Inflammatory macrophage treated with lipopolysaccharide for 1 hour (primary cell): ENCODE results near the gene SOX8.

Source experiments
- DNase-seq, 2 donors: peaks; one replicate each; pipeline ENCODE4 v3.0.0-alpha.2; 2020 to 2022

The SOX8 gene

DNA sequence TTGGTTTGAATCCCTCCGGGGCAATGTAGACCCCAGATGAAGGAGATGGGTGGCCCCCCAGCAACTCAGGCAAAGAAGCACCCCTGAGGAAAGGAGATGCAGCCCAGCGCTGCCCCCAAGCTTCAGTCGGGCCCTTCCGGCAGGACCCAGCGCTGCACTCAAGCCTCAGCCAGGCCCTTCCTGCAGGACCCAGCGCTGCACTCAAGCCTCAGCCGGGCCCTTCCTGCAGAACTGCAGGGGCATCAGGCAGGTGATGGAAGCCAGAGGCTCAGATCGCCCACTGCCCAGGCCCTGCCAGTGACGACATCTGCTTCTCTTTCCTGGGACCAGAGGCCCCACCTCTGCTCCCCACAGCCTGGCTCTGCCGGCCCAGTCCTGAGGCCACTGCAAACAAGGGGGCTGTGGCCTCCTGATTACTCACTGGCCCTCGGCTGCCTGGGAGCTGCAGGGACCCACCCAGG, 7.8 kb downstream of the SOX8 start:
- no peak for DNase-seq

DNA sequence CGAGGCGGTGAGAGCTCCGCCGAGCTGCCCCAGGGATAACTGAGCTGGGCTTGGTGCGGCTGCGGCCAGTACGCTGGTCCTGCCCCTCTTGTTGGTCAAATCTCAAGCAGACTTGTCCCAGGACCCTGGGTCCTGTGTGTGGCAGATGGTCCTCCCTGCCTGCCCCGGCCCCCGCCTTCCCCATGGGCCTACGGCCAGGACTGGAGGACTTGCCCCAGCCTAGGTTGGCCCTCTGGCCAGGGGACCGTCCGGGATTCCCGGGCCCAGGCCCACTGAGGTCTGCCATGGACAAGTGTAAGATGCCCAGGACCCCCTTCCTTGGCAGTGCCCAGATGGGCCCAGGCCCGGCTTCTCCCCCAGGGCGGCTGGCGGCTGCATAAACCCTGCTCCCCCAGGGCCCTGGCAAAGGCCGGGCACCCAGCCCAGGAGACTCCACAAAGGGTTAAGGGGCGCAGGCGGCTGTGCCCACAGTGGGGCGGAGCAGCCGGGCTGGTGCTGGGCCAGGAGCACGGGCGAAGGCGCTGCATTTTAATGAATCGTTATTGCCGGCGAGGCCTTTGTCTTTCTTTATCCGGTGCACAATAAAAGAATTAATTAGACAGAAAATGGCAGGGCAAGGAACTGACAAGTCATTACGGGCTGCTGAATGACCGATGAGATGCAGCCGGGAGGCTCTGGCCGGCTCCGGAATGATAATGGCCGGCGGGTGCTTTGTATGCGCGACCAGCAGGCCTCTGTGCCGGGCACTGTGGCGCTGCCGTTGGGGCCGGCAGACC, 9.1 kb downstream of the SOX8 start:
- DNase-seq: no peak

DNA sequence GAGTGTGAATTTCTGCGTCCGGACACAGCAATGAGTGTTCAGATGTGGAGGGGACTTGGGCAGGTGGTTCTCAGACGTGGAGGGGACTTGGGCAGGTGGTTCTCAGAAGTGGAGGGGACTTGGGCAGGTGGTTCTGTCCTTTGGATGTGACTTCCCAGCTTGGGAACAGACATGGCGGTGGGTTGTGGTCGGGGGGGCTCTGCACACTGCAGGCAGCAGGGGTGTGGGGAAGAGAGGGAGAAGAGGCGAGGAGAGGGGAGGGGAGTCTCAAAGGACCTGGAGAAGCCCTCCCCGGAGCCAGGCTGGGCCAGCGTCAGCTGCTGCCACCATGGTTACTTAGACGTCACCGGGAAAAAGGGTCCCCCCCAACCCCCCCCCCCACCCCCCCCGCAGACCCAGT, 9.8 kb downstream of the SOX8 start:
- no peak for DNase-seq

DNA sequence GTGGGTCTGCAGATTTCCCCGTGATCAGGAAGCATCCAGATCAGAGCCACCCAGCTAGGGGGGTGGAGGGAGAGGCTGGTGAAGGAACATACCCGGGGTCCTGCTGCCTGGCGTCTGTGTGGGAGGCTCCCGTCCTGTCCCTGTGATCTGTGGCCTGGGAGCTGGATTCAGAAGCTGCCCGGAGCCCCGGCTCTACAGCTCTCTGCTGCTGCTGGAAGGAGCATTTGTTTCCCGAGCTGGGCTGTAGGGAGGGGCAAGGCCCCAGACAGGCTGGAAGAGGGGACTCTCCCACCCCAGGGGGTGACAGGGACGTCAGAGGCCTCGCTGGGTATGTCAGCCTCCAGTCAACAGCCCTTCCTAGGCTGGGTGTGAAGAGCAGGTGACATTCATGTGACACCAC, 10.2 kb downstream of the SOX8 start:
- DNase-seq: no peak

DNA sequence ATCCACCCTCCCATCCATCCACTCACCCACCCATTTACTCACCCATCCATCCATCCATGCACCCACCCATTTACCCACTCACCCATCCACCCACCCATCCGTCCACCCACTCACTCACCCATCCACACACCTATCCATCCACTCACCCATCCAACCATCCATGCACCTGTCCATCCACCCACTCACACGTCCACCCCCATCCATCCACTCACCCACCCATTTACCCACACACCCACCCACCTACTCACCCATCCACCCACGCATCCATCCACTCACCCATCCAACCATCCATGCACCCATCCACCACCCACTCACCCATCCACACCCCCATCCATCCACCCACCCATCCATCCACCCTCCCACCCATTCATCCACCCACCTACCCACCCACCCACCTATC, 12.2 kb downstream of the SOX8 start:
- no peak for DNase-seq

DNA sequence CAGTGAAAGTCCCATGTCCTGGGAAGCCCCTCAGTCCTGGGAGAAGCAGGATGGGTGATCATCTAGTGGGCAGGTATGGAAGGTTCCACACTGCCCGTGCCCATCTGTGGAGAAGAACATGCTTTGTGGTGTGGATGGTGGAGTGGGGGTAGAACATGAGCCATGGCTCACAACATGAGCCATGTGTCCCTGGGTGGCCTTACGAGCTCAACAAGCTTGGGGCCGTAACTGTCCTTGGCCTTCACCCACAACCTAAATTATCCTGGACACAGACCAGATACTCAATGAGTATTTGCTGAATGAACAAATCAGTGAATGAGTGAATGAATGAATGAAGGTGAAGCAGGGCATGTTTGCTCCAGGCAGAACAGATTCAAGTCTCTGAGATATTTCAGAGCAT, 13.5 kb downstream of the SOX8 start:
- no peak for DNase-seq

DNA sequence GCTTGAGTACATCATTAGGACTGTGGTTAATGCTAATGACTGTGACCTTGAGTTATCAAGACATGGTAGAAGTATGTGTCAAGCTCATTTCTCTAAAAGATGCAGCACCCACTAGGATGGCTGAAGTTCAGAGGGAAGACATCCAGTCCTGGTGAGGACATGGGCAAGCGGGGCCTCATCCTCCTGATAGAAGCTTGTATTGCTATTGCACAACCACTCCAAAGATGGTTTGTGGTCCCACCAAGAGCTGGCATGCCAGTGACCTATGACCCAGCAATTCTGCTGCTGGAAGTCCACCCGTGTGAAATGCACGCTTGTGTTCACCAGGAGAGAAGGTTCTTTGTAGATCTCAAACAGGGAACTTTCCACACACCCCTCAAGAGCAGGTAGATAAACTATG, 14.2 kb downstream of the SOX8 start:
- DNase-seq: no peak

DNA sequence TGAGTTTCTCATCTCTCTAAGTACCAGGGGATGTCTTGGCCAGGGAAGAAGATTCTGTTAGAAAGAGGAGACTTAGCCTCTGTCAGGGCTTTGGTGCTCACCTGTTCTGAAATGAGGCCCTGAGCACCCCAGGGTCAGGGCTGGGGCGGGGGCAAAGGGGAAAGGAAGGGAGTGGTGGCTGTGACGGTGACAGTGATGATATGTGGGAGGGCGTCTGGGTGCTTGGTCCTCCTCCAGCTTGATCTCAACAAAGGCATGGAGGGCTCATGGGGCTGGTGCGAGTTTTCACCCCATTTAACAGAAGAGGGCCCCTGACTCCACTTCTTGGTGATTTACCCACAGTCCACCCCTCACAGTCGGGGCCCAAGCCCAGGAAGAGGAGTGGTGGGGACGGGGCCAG, 15.1 kb downstream of the SOX8 start:
- no peak for DNase-seq

DNA sequence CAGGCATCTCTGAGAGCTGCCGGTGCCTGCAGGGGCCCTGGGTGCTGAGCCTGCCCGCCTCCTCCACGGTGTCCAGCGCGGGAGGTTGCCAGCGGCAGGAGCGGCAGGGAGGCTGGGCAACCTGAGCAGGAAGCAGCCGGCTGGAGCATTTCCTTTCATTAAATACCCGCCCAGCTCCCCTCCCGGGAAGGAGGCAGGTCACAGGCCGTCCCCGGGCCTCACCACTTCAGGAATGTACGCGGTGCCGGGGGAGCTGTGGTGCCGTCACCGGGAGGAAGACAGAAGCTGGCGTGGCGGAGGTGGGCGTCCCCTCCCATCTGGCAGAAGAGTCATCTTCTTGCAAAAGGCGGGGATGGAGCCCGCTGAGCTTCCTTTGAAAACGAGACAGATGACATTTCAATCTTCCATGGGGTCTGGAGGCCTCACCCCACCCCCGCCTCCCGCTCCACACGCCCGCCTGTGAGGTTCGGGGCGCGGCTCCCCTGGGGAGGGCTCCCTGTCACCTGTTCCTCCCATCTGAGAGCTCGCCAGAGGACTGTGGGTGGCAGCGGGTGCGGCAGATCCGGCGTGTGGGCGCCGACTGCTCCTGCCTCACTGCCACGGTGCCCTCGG, 16.0 kb downstream of the SOX8 start:
- peak; percentile 30 to 36 for DNase-seq

DNA sequence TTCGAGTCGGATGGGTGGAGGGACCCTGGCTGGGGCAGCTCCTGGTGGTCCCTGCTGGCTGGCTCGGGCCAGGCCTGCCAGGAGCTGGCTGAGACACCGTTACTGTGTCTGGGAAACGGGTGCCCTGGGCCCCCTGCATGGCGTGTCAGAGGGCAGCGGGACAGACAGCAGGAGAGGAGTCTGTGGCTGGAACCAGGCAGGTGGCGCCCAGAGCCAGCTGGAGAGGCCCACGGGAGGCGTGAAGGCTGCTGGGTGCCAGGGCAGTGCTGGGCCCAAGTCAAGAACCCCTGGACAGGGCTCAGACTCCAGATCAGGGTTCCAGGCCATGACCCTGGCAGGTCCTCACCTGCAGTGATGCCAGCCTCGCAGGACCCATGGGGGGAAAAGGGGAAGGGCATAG, 16.6 kb downstream of the SOX8 start:
- no peak for DNase-seq

DNA sequence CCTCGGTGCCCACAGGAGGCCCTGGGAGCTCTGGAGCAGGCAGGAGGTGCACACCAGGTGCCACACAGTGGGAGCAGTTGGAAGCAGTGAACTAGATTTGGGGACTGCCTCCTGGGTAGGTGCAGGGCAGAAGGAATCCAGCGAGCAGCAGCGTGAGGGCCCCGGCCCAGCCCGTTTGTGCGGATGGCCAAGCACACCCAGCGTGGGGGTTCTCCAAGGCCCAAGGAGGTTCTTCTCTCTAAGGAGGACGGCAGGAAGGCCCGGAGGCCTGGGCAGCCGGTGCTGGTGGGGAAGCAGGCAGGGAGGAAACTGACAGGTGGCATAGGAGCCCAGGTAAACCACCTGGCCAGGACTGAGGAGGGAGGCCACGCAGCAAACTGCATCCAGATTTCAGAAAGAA, 17.0 kb downstream of the SOX8 start:
- no peak for DNase-seq

DNA sequence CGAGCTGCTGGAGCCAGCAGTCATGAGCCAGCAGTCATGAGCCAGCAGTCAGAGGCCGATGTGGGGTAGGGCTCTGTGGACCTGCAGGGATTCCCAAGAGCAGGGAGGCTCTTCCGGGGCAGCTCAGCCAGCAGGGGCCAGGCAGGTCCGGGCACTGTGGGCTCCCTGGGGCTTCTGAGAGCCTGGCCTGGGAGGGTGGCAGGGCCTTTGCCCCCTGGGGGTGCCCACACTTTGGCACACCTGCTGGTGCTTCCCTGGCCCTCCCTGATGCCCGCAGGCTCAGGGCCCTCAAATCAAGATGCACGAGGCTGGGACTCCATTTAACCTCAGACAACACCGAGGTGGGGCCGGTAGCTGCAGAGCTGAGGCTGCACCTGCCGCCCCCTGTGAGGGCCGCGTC, 18.1 kb downstream of the SOX8 start:
- DNase-seq: no peak

DNA sequence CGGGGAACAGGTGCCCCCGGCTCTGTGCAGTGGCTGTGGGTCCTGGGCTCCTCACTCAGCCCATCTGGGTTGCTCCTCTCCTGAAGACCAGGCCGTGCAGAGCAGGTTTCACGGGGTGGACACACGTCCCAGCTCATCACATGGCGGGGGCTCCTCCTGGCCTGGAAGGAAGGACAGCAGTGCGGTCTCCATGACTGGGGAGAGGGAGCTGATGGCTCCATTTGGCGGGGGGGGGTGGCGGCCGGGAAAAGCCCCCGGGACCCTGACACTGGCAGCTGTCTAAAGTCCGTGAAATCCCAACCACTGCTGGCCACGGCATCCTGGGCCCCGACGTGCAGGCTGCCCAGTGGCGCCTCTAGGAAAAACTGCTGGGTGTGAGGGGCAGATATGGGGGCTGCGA, 19.0 kb downstream of the SOX8 start:
- no peak for DNase-seq

DNA sequence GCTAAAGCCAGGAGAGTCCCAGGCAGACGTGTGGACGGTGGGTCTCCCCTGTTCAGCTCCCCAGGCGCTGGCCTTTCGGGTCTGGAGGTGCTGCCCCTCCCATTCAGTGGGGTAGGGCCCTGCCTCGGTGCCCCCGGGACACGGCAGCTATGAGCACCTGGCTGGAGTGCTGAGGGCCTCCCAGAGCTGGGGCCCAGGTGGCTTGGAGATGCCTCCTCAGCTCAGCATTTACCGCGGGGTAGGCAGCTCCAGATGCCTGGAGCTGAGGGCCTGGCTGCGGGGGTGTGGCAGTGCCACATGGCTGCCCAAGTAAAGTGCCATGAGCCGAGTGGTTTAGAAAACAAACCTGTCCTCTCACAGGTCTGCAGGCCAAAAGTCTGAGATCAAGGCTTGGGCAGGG, 19.5 kb downstream of the SOX8 start:
- DNase-seq: no peak

DNA sequence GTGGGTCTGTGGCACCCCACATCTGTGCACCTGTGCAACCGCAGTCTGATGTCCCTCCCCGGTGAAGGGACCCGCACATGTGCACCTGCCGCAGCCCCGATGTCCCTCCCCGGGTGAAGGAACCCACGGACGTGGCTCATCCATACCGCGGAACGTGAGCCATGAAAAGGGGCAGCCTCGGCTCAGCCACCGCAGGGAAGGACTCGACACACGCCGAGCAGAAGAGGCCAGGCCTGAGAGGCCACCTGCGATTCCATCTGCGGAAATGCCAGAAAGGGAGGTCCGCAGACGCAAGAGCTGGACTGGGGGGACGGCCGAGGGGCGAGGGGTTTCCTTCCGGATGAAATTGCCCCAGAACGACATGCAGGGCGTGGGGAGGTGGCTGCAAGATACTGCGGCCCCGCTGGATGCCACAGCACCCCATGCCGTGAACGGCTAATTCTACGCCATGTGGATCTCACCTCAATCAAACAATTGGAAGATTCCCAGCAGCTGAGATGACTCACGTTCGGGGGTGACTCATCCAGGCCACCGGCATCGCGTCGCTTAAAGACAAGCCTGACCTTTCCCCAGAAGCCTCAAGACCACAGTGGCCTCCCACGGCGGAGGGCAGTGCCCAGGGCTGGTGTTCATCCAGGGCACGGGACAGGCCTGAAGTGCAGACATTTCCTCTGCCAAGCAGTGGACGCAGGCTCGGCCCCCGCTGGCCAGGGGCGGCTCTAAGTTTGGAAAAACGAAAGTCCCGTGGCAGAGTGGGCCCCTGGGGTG, 21.0 kb downstream of the SOX8 start:
- DNase-seq: peak in 1 of 2 donors; percentile 29

DNA sequence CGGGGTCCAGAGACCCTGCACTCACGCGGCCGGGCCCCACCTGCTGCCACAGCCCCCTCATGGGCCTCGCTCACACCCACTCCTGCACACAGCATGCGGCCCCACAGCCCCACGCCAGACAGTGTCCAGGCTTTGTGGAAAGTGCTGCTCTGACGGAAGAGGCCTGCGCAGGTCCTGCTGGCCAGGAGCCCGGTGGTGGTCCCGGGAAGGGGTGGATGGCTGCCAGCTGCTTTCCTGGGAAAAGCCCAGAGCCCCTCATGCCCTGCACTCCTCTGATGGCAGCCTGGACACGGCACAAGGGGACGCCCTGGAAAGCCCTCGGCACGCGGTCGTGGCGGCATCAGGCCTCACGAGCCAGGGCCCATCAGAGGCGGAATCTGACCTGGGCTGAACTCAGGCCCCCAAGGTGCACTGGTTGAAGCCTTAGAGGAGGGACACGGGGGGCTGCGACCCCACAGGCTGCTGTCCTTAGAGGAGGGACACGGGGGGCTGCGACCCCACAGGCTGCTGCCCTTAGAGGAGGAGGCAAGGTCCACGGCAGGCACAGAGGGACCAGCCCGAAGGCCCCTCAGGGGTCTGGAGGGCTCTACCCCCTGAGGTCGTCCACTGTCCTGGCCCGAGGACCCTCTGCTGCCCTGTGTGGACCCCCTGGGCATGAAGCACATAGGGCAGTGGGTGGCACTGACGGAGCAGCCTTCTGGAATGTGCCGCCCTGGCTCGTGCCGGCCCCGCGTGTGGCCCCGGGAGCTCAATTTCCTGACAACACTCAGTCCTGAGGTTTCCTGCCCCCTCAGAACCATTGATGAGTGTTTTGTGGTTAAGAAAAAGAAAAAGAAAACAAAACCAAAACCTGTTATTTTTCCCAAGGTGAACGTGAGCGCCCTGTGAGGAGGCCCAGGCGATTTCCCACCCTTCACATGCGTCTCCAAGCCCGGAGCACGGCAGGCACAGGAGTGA, 22.1 kb downstream of the SOX8 start:
- DNase-seq: no peak

DNA sequence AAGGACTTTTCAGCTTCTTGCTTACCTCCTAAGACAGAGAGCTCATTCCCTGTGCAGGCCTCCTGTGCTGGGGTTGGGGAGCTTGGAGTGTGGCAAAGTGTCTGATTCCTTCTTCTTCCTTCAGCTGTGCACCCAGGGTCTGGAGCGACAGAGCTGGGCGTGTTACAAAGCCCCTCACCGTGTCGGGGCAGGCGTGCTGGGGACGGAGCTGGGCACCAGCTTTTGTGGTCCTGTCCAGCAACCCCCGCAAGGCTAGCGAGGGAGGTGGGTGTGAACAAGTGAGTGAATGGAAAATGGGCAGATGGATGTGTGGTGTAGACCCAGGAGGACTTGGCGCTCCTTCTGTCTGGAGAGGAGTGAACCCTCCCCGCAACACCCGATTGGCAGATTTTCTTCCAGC, 23.7 kb downstream of the SOX8 start:
- no peak for DNase-seq

DNA sequence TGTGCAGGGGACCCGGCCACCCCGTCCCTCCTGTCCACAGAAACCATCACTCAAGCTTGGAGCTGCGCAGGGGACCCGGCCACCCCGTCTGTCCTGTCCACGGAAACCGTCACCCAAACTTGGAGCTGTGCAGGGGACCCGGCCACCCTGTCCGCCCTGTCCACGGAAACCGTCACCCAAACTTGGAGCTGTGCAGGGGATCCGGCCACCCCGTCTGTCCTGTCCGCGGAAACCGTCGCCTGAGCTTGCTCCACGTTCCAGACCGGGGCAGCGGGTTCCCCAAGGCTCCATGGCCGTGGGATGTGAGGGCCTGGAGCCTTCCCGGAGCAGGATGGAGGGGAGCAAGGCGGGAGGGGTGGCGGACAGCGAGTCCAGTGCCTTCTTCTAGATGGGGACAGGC, 25.2 kb downstream of the SOX8 start:
- no peak for DNase-seq

DNA sequence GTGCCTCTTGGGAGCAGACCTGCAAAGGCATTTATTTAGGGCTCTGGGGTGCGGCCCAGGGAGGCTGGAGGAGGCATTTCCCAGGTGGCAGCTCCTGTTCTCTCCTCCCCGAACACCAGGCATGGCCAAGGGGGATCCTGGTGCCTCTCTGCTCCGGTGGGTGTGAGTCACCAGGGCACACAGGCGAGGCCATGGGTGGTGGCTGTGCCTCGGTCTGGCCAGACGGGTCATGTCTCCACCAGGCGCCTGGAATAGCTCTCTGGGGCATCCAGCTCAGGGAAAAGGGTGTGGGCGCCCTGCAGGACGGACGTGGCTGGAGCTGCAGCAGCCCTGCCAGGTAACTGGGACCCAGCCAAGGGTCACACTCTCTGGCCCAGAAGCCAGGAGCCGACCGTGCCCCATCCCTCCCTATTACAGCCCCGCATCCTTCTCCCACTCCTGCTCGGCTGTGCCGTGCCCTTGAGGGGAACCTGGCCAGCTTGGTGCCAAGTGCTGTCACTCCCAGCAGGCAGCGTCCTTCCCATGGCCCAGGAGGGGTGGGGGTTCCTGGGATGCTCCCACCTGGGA, 25.8 kb downstream of the SOX8 start:
- no peak for DNase-seq

DNA sequence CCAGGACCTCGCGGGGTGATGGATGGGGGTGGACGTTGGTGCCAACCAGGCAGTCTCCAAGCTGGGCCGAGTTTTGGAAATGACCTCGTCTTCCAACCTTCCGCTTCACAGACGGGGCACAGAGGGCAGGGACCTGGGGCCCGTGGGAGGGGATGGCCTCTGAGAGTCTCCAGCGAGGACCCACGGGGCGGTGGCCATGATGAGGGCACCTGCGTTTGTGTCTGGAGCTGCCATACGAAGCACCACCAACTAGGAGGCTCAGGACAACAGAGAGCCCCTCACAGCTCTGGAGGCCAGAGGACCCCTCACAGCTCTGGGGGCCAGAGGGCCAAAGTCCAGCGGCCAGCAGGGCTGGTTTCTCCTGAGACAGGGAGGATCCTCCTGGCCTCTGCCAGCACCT, 26.5 kb downstream of the SOX8 start:
- no peak for DNase-seq

DNA sequence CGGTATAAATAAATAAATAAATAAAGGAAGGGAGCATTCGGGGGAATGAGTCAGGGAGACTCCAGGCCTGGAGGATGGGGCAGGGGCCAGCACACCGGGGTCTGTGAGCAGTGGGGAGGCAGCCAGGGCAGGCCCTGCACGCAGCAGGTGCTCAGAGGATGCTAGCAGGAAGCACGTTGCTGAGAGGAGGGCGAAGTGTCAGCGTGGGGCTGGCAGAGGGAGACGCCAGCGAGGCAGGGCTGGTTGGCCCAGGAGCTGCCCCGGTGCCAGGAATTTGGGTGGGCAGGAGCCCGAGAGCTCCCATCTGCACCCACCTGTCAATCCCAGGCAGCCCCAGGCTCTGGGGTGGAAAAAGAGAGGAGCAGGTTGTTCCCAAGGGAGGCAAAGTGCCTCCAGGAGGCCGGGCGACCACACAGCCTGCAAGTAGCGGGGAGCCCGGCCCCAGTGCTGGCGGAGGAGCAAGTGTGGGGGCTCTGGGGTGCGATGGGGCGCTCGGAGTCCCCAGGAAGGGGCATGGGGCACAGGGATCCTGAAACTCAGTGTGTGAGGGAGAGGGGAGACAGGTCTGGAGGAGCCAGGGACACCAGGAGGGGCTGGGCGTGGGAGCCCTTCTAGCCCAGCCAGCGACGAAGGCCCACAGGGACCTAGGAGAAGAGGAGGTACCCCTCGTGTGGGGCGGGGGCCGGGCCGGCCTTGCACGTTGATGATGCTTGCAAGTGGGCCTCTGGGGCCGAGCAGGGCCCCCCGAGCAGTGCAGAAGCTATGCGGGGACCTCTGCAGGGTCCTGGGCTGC, 28.0 kb downstream of the SOX8 start:
- DNase-seq: no peak

DNA sequence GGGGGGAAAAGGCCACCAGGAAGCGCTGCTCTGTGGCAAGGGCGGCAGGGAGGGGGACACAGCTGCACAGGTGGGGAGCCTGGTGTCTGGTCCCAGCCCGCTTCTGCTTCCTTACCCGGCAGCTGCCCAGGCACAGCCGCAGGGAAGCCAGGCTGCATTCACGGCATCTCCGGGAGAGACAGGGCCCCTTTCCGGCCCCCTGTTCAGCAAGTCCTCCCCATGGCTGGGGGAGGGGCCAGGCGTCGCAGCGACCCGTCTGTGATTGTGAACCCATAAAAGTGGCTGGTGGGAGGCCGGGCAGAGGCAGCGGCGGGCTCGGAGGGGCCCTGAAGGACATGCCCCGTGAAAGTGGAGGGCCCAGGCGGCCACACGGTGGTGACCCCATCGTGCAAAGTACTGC, 28.7 kb downstream of the SOX8 start:
- no peak for DNase-seq
